HFFc6 (cell line): ENCODE results near the gene BAX. TPM values are rescaled to one million over a fixed set of nuclear protein-coding genes. Genes with fewer than 3 reads are reported as not detected.
A peak's percentile ranks its signal among the peaks of the same experiment; 100 is the strongest.

Experiments used
- DNase-seq: peaks from one replicate; pipeline ENCODE4 v3.0.0-alpha.2; 2018
- H3K27ac Mint-ChIP-seq: 2 replicates; pipeline ENCODE4 v1.8.0; 2020; ENCODE audit warnings: mild to moderate bottlenecking, mixed read lengths
- H3K27me3 Mint-ChIP-seq: 2 replicates; pipeline ENCODE4 v1.8.0; 2021; ENCODE audit warnings: mild to moderate bottlenecking, moderate library complexity, mixed read lengths; ENCODE audit not compliant: insufficient read depth
- H3K36me3 Mint-ChIP-seq: 2 replicates; pipeline ENCODE4 v1.8.0; 2021; ENCODE audit warnings: low read depth, mixed read lengths
- H3K4me1 Mint-ChIP-seq: 2 replicates; pipeline ENCODE4 v1.8.0; 2020; ENCODE audit warnings: low read depth, mixed read lengths
- H3K4me3 Mint-ChIP-seq: 2 replicates; pipeline ENCODE4 v1.8.0; 2020; ENCODE audit warnings: mild to moderate bottlenecking, moderate library complexity, mixed read lengths
- H3K9me3 Mint-ChIP-seq: 2 replicates; pipeline ENCODE4 v1.8.0; 2020; ENCODE audit warnings: mild to moderate bottlenecking, mixed read lengths
- CTCF ChIP-seq: fragments of 200-600 bp; sonication (generic); IDR thresholded peaks from 2 replicates; pipeline ENCODE4 v1.5.0; 2021; ENCODE audit warnings: antibody characterized with exemption, mild to moderate bottlenecking
- total RNA-seq, 6 experiments: library from RNA; stranded (reverse); fragmentation: NEBNext Ultra II Directional; extraction: Animal tissue kit (Norgen Biotek cat#: 25700); gene quantifications; 2 replicates in 1 of 6; 3 replicates in 5 of 6; pipeline ENCODE4 v1.2.3, GENCODE V29; 2021

BAX gene
- total RNA-seq, 6 experiments from 2014 or later = 223 to 260 (median 244) TPM

- no peak for DNase-seq
- Mint-ChIP-seq H3K4me3 (peak overlapping the region; percentile 99; the same call in 1 of the 2 replicates), H3K9me3 (no peaks in the 10 kb centered on the region), H3K4me1 (peaks cover 30% of the 10 kb centered on the region), H3K27me3 (peaks cover 2% of the 10 kb centered on the region; the same call in 1 of the 2 replicates), H3K36me3 (peaks cover 35% of the 10 kb centered on the region), H3K27ac (peak overlapping the region; percentile 40)
- no peak for TF ChIP-seq CTCF
Measured at GRCh38 chr19:48991011-48991609, 36.4 kb downstream of the BAX start.

- Mint-ChIP-seq H3K27ac (peak overlapping the region; percentile 95), H3K9me3 (no peaks in the 10 kb centered on the region), H3K36me3 (peaks cover 35% of the 10 kb centered on the region), H3K4me3 (peak overlapping the region; percentile 99), H3K4me1 (peaks cover 30% of the 10 kb centered on the region), H3K27me3 (peaks cover 2% of the 10 kb centered on the region; the same call in 1 of the 2 replicates)
- peak; percentile 80 for DNase-seq
- TF ChIP-seq CTCF = no peak
Measured at GRCh38 chr19:48991873-48992580, 37.4 kb downstream of the BAX start.

DNA sequence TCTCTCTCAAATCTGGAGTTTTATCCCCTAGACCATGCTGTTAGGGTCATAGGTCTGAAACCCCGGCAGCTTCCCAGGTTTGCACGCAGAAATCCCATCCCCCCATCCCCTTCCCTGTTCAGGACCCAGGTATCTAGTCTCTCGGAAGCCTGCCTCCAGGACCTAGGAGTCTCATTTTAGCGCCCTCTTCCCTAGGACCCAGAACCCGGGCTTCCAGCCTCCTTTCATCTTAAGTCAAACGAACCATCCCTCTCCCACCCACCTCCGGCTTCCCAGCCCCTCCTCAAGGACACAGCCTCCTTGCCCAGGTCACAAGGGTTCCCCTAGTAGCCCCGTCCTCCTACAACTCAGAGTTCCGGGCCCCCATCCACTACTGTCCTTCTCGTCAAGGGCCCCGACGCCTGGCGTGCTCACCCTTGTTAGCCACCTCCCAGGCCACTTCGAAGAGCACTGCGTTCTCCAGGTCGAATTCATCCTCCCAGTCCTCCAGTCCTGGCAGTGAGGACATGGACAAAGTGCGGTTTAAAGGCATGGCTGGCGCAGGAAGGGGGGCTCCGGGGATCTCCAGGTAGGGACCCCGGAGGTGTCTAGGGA is 38.0 kb downstream of the BAX start:
- peak overlapping the region; percentile 99 for H3K4me3 Mint-ChIP-seq
- no peak for TF ChIP-seq CTCF
- peaks cover 32% of the 10 kb centered on the region for H3K4me1 Mint-ChIP-seq
- peaks cover 35% of the 10 kb centered on the region for H3K36me3 Mint-ChIP-seq
- peaks cover 2% of the 10 kb centered on the region; the same call in 1 of the 2 replicates for H3K27me3 Mint-ChIP-seq
- H3K9me3 Mint-ChIP-seq = no peaks in the 10 kb centered on the region
- peak overlapping the region; percentile 95 for H3K27ac Mint-ChIP-seq
- no peak for DNase-seq

DNA sequence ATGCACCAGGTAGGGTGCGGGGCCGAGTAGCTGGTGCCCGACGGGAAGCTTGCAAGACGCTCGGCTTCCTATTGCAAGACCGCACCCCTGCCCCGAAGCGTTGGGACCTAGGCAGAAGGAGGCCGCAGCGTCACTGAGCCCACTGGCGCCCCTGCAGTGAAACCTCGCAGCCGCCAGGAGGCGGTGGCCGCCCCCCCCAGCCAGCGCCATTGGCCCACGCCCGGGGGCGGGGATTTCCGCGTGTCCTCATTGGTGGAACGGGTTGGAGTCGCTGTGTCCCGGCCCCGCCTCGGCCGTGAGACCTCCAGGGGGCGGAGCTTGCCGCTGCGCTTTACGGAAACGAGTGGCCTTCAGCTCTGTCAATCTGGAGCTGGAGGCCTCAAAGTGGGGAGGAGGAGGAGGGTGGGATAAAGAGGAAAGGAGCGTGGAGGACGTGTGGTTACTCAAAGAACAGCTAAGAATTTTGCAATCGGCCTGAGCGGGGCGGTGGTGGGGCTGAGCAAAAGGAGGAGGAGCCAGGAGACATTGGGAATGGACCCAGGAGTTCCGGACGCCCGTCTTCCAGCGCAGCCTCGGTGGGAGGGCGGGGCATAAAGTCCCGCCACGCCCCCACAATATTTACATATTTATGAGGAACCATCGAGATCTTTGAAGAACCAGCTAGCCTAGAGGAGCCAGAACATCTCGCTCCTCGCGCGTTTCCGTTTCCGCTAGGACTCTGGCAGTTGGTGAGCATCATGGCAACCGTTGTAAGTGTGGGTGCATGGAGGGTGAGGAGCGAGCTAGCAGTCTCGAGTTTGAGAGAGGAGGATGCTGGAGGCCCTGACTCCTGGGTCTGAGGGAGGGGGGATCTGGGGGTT is 38.7 kb downstream of the BAX start, which contains the start of the genes GYS1 and RUVBL2:
TSS of gene GYS1 (minus strand) at position 135 of the 860 bp plus-strand sequence. CDS start 197 bp downstream, outside the sequence.
TSS of gene RUVBL2 (plus strand) at position 713 of the 860 bp plus-strand sequence. CDS start at position 738, 25 bp downstream.
- Mint-ChIP-seq H3K27ac (peak within 1 kb of the TSS; percentile 95), H3K4me3 (peak within 1 kb of the TSS; percentile 99), H3K4me1 (peaks cover 38% of the 10 kb centered on the region), H3K9me3 (no peaks in the 10 kb centered on the region), H3K27me3 (peaks cover 2% of the 10 kb centered on the region; the same call in 1 of the 2 replicates), H3K36me3 (peaks cover 29% of the 10 kb centered on the region)
- peak; percentile 99 for TF ChIP-seq CTCF
- DNase-seq = peak; percentile 99

GRCh38 chr19:48994035-48994386 is 39.3 kb downstream of the BAX start:
- Mint-ChIP-seq H3K27me3 (peaks cover 2% of the 10 kb centered on the region; the same call in 1 of the 2 replicates), H3K36me3 (peaks cover 24% of the 10 kb centered on the region), H3K27ac (peak overlapping the region; percentile 95), H3K4me3 (peak overlapping the region; percentile 99), H3K4me1 (peaks cover 38% of the 10 kb centered on the region), H3K9me3 (no peaks in the 10 kb centered on the region)
- no peak for DNase-seq
- TF ChIP-seq CTCF = no peak
